GM06990 (cell line): Measurements from ENCODE around the gene FAM162A.

ENCODE experiments used
- DNase-seq: peaks from one replicate; pipeline ENCODE4 v3.0.0-alpha.2; 2011; ENCODE audit not compliant: insufficient read length; ENCODE audit errors: extremely low read depth
- H3K27me3 ChIP-seq: replicated peaks from 2 replicates; pipeline ENCODE4 v1.6.0; 2011; ENCODE audit warnings: low read length; ENCODE audit not compliant: control insufficient read depth, insufficient read depth
- H3K36me3 ChIP-seq: 2 replicates; pipeline ENCODE4 v1.5.1; 2011; ENCODE audit warnings: low read length; ENCODE audit not compliant: control insufficient read depth, insufficient read depth
- H3K4me3 ChIP-seq: replicated peaks from 2 replicates; pipeline ENCODE4 v1.5.1; 2011; ENCODE audit warnings: low read depth, mild to moderate bottlenecking, control low read depth, low read length
- CTCF ChIP-seq: IDR thresholded peaks from 2 replicates; pipeline ENCODE4 v1.5.1; 2011; ENCODE audit warnings: low read length, control low read depth, mild to moderate bottlenecking, inconsistent platforms; ENCODE audit not compliant: insufficient read depth, poor library complexity, severe bottlenecking

The FAM162A gene

GRCh38 chr3:122406198-122406597, 22.2 kb downstream of the FAM162A start:
- H3K4me3 ChIP-seq, result no peak overlapping the region
- TF ChIP-seq CTCF, result no peak
- peaks cover 10% of the 10 kb centered on the region for H3K36me3 ChIP-seq
- DNase-seq, result peak; percentile 32
- H3K27me3 ChIP-seq, result no peaks in the 10 kb centered on the region

- H3K36me3 ChIP-seq, result peaks cover 9% of the 10 kb centered on the region
- no peak for DNase-seq
- H3K4me3 ChIP-seq, result no peak overlapping the region
- TF ChIP-seq CTCF, result no peak
- no peaks in the 10 kb centered on the region for H3K27me3 ChIP-seq
Measured at GRCh38 chr3:122407946-122408345, 24.0 kb downstream of the FAM162A start.

GRCh38 chr3:122409446-122409845, 25.5 kb downstream of the FAM162A start:
- H3K4me3 ChIP-seq, result no peak overlapping the region
- no peaks in the 10 kb centered on the region for H3K27me3 ChIP-seq
- H3K36me3 ChIP-seq, result peaks cover 7% of the 10 kb centered on the region
- no peak for TF ChIP-seq CTCF
- DNase-seq, result no peak

- peaks cover 5% of the 10 kb centered on the region for H3K36me3 ChIP-seq
- no peak overlapping the region for H3K4me3 ChIP-seq
- TF ChIP-seq CTCF, result no peak
- no peaks in the 10 kb centered on the region for H3K27me3 ChIP-seq
- DNase-seq, result no peak
Measured at GRCh38 chr3:122410111-122410510, 26.1 kb downstream of the FAM162A start.

- DNase-seq, result no peak
- TF ChIP-seq CTCF, result no peak
- H3K27me3 ChIP-seq, result no peaks in the 10 kb centered on the region
- H3K36me3 ChIP-seq, result peaks cover 4% of the 10 kb centered on the region
- no peak overlapping the region for H3K4me3 ChIP-seq
Measured at GRCh38 chr3:122410639-122411038, 26.7 kb downstream of the FAM162A start.

- H3K27me3 ChIP-seq, result no peaks in the 10 kb centered on the region
- peaks cover 3% of the 10 kb centered on the region for H3K36me3 ChIP-seq
- H3K4me3 ChIP-seq, result peak overlapping the region; percentile 71; the same call in 1 of the 2 replicates
- no peak for TF ChIP-seq CTCF
- DNase-seq, result no peak
Measured at GRCh38 chr3:122414391-122414790, 30.4 kb downstream of the FAM162A start.
